ENCODE measurements around the gene BTG1.

The BTG1 gene

GRCh38 chr12:92146497-92147224 is 1.0 kb upstream of the BTG1 start:
- H3K4me3 ChIP-seq (ENCODE audit: low read depth, low read length) = peak overlapping the region; percentile 60
- no peak for DNase-seq (ENCODE audit: low read depth)
- TF ChIP-seq CTCF (IDR thresholded peaks at IDR 0.05; ENCODE audit: low read depth, low read length, missing control alignments) = no peak
- in situ Hi-C loops (cut with HindIII; ENCODE audit: low sequenced_read_pairs) = no loop called here

- DNase-seq (ENCODE audit: low read depth) = no peak
- H3K4me3 ChIP-seq (ENCODE audit: low read depth, low read length) = peak overlapping the region; percentile 79
- TF ChIP-seq CTCF (IDR thresholded peaks at IDR 0.05; ENCODE audit: low read depth, low read length, missing control alignments) = no peak
- in situ Hi-C loops (cut with HindIII; ENCODE audit: low sequenced_read_pairs) = no loop called here
Observed at GRCh38 chr12:92145481-92145730, 240 bp downstream of the BTG1 start.

- in situ Hi-C loops (cut with HindIII; ENCODE audit: low sequenced_read_pairs) = no loop called here
- peak overlapping the region; percentile 79 for H3K4me3 ChIP-seq (ENCODE audit: low read depth, low read length)
- TF ChIP-seq CTCF (IDR thresholded peaks at IDR 0.05; ENCODE audit: low read depth, low read length, missing control alignments) = no peak
- no peak for DNase-seq (ENCODE audit: low read depth)
Observed at GRCh38 chr12:92144631-92145480, 790 bp downstream of the BTG1 start.

GRCh38 chr12:92143686-92144630 is 1.7 kb downstream of the BTG1 start:
- in situ Hi-C loops (cut with HindIII; ENCODE audit: low sequenced_read_pairs) = no loop called here
- peak overlapping the region; percentile 79 for H3K4me3 ChIP-seq (ENCODE audit: low read depth, low read length)
- peak; percentile 90 for DNase-seq (ENCODE audit: low read depth)
- peak; percentile 78 for TF ChIP-seq CTCF (IDR thresholded peaks at IDR 0.05; ENCODE audit: low read depth, low read length, missing control alignments)

- in situ Hi-C loops (cut with HindIII; ENCODE audit: low sequenced_read_pairs) = no loop called here
- TF ChIP-seq CTCF (IDR thresholded peaks at IDR 0.05; ENCODE audit: low read depth, low read length, missing control alignments) = no peak
- no peak for DNase-seq (ENCODE audit: low read depth)
- H3K4me3 ChIP-seq (ENCODE audit: low read depth, low read length) = peak overlapping the region; percentile 79
Observed at GRCh38 chr12:92143258-92143657, 2.4 kb downstream of the BTG1 start.

GRCh38 chr12:92142251-92142926 is 3.3 kb downstream of the BTG1 start:
- in situ Hi-C loops (cut with HindIII; ENCODE audit: low sequenced_read_pairs) = no loop called here
- H3K4me3 ChIP-seq (ENCODE audit: low read depth, low read length) = peak overlapping the region; percentile 79
- no peak for DNase-seq (ENCODE audit: low read depth)
- no peak for TF ChIP-seq CTCF (IDR thresholded peaks at IDR 0.05; ENCODE audit: low read depth, low read length, missing control alignments)
